Trophoblast cell (in vitro differentiated cells and primary cell): ENCODE data around the gene G0S2.

Source experiments
- DNase-seq, 2 donors: peaks; one replicate each; pipeline ENCODE4 v3.0.0-alpha.2; 2016
- H2AFZ ChIP-seq: 2 replicates; pipeline ENCODE4 v1.6.1; 2013; ENCODE audit warnings: low read length, moderate library complexity, mild to moderate bottlenecking; ENCODE audit not compliant: insufficient read depth, poor library complexity
- H2AK5ac ChIP-seq: 2 replicates; pipeline ENCODE4 v1.6.1; 2013; ENCODE audit warnings: mild to moderate bottlenecking, low read length
- H2BK120ac ChIP-seq: 2 replicates; pipeline ENCODE4 v1.6.1; 2013; ENCODE audit warnings: low read length, mild to moderate bottlenecking, moderate library complexity; ENCODE audit not compliant: insufficient read depth, poor library complexity
- H2BK12ac ChIP-seq: 2 replicates; pipeline ENCODE4 v1.6.1; 2013; ENCODE audit warnings: mild to moderate bottlenecking, low read length, moderate library complexity
- H2BK5ac ChIP-seq: 2 replicates; pipeline ENCODE4 v1.6.1; 2013; ENCODE audit warnings: low read length, low read depth, moderate library complexity, mild to moderate bottlenecking; ENCODE audit not compliant: poor library complexity
- H3K14ac ChIP-seq: 2 replicates; pipeline ENCODE4 v1.6.1; 2013; ENCODE audit warnings: mild to moderate bottlenecking, low read length
- H3K18ac ChIP-seq: 2 replicates; pipeline ENCODE4 v1.6.1; 2013; ENCODE audit warnings: mild to moderate bottlenecking, low read length
- H3K23ac ChIP-seq: 2 replicates; pipeline ENCODE4 v1.6.1; 2013; ENCODE audit warnings: low read length
- H3K27ac ChIP-seq: 2 replicates; pipeline ENCODE4 v1.5.1; 2013; ENCODE audit warnings: low read depth, mild to moderate bottlenecking, inconsistent platforms, low read length, moderate library complexity
- H3K27me3 ChIP-seq: 2 replicates; pipeline ENCODE4 v1.6.1; 2013; ENCODE audit warnings: inconsistent platforms, mild to moderate bottlenecking, low read length, moderate library complexity; ENCODE audit not compliant: insufficient read depth
- H3K36me3 ChIP-seq, 2 experiments: 1 replicate in 1 of 2; 2 replicates in 1 of 2; pipeline ENCODE4 v1.6.1; 2013; ENCODE audit warnings: low read length in 2 of 2, mild to moderate bottlenecking in 2 of 2, moderate library complexity in 1 of 2; ENCODE audit not compliant: insufficient read depth in 2 of 2, control insufficient read depth in 1 of 2
- H3K4ac ChIP-seq: 2 replicates; pipeline ENCODE4 v1.6.1; 2013; ENCODE audit warnings: low read depth, mild to moderate bottlenecking, low read length, moderate library complexity
- H3K4me1 ChIP-seq, 2 experiments: 1 replicate in 1 of 2; 2 replicates in 1 of 2; pipeline ENCODE4 v1.6.1; 2013; ENCODE audit warnings: low read length in 2 of 2, mild to moderate bottlenecking in 2 of 2, moderate library complexity in 1 of 2; ENCODE audit not compliant: insufficient read depth in 2 of 2, control insufficient read depth in 1 of 2
- H3K4me2 ChIP-seq: 2 replicates; pipeline ENCODE4 v1.6.1; 2013; ENCODE audit warnings: inconsistent platforms, mild to moderate bottlenecking, low read length, moderate library complexity
- H3K4me3 ChIP-seq: 2 replicates; pipeline ENCODE4 v1.5.1; 2013; ENCODE audit warnings: mild to moderate bottlenecking, low read depth, low read length, inconsistent platforms
- H3K79me1 ChIP-seq: one replicate; pipeline ENCODE4 v1.6.1; 2013; ENCODE audit warnings: low read length
- H3K79me2 ChIP-seq: 2 replicates; pipeline ENCODE4 v1.6.1; 2013; ENCODE audit warnings: low read length, mild to moderate bottlenecking; ENCODE audit not compliant: control insufficient read depth, insufficient read depth, poor library complexity
- H3K9ac ChIP-seq: 2 replicates; pipeline ENCODE4 v1.6.1; 2013; ENCODE audit warnings: mild to moderate bottlenecking, low read length
- H3K9me3 ChIP-seq: 2 replicates; pipeline ENCODE4 v1.6.1; 2013; ENCODE audit warnings: low read depth, mild to moderate bottlenecking, control low read depth, inconsistent platforms, low read length; ENCODE audit not compliant: insufficient read depth
- H4K12ac ChIP-seq: 2 replicates; pipeline ENCODE4 v1.6.1; 2013; ENCODE audit warnings: low read depth, mild to moderate bottlenecking, low read length, moderate library complexity
- H4K8ac ChIP-seq: 2 replicates; pipeline ENCODE4 v1.6.1; 2013; ENCODE audit warnings: low read depth, mild to moderate bottlenecking, low read length, moderate library complexity
- H4K91ac ChIP-seq: one replicate; pipeline ENCODE4 v1.6.1; 2013; ENCODE audit warnings: low read depth, mild to moderate bottlenecking, low read length, moderate library complexity
- WGBS: extraction: QIAGEN DNeasy Blood & Tissue Kit; methylation state at CpG from one replicate; pipeline ENCODE4 v1.1.7; 2013; ENCODE audit warnings: missing lambda C conversion rate; ENCODE audit not compliant: insufficient read length, insufficient coverage; ENCODE audit errors: extremely low coverage; 5-methylcytosine and 5-hydroxymethylcytosine counted together

The G0S2 gene

GRCh38 chr1:209703834-209704504, 28.8 kb downstream of the G0S2 start:
- Histone ChIP-seq H3K4me3 (no peak overlapping the region), H2BK5ac (no peak overlapping the region), H3K9ac (no peak overlapping the region), H3K9me3 (no peaks in the 10 kb centered on the region), H3K23ac (no peak overlapping the region), H2BK120ac (no peak overlapping the region), H3K4ac (no peak overlapping the region), H3K14ac (no peak overlapping the region), H4K12ac (no peak overlapping the region), H4K91ac (no peak overlapping the region), H3K27me3 (no peaks in the 10 kb centered on the region), H2BK12ac (no peak overlapping the region), H3K4me1 (no peaks in the 10 kb centered on the region), H4K8ac (no peak overlapping the region), H2AFZ (no peak overlapping the region), H3K4me2 (no peak overlapping the region), H3K18ac (no peak overlapping the region), H3K79me2 (no peaks in the 10 kb centered on the region), H2AK5ac (no peak overlapping the region), H3K79me1 (no peaks in the 10 kb centered on the region), H3K36me3 (no peaks in the 10 kb centered on the region), H3K27ac (no peak overlapping the region)
- DNase-seq: no peak
- no CpG with 5 or more reads among the region's 6 CpGs for WGBS

- Histone ChIP-seq H3K23ac (no peak within 1 kb of the TSS), H3K79me2 (no peaks in the 10 kb centered on the region), H3K4me1 (no peaks in the 10 kb centered on the region), H4K91ac (no peak within 1 kb of the TSS), H3K9ac (no peak within 1 kb of the TSS), H4K12ac (no peak within 1 kb of the TSS), H3K79me1 (no peaks in the 10 kb centered on the region), H3K18ac (no peak within 1 kb of the TSS), H3K4me2 (no peak within 1 kb of the TSS), H4K8ac (no peak within 1 kb of the TSS), H2BK5ac (no peak within 1 kb of the TSS), H2AFZ (no peak within 1 kb of the TSS), H3K4ac (no peak within 1 kb of the TSS), H3K9me3 (no peaks in the 10 kb centered on the region), H3K14ac (no peak within 1 kb of the TSS), H2BK120ac (no peak within 1 kb of the TSS), H2AK5ac (no peak within 1 kb of the TSS), H3K27ac (no peak within 1 kb of the TSS), H3K36me3 (no peaks in the 10 kb centered on the region), H2BK12ac (no peak within 1 kb of the TSS), H3K27me3 (no peaks in the 10 kb centered on the region), H3K4me3 (no peak within 1 kb of the TSS)
- peak in 1 of 2 donors; percentile 7 for DNase-seq
- no CpG with 5 or more reads among the region's 6 CpGs for WGBS
Measured at GRCh38 chr1:209704584-209704983, 29.4 kb downstream of the G0S2 start, which contains the start of gene HSD11B1. Gene HSD11B1 (plus strand): TSS chr1:209704846. CDS start chr1:209704943, 97 bp downstream.

- Histone ChIP-seq H3K9ac (no peak overlapping the region), H3K36me3 (no peaks in the 10 kb centered on the region), H4K91ac (no peak overlapping the region), H3K27ac (no peak overlapping the region), H2BK5ac (no peak overlapping the region), H3K27me3 (no peaks in the 10 kb centered on the region), H3K9me3 (no peaks in the 10 kb centered on the region), H3K4ac (no peak overlapping the region), H3K14ac (no peak overlapping the region), H3K18ac (no peak overlapping the region), H3K79me2 (no peaks in the 10 kb centered on the region), H2AFZ (no peak overlapping the region), H2BK12ac (no peak overlapping the region), H3K4me1 (no peaks in the 10 kb centered on the region), H4K12ac (no peak overlapping the region), H4K8ac (no peak overlapping the region), H3K23ac (no peak overlapping the region), H2AK5ac (no peak overlapping the region), H3K79me1 (no peaks in the 10 kb centered on the region), H3K4me3 (no peak overlapping the region), H3K4me2 (no peak overlapping the region), H2BK120ac (no peak overlapping the region)
- no peak for DNase-seq
- WGBS: no CpG with 5 or more reads among the region's 2 CpGs
Measured at GRCh38 chr1:209705033-209705598, 29.9 kb downstream of the G0S2 start.

GRCh38 chr1:209706622-209707021, 31.4 kb downstream of the G0S2 start:
- H2BK5ac ChIP-seq: no peak overlapping the region
- H3K79me2 ChIP-seq: no peaks in the 10 kb centered on the region
- H3K4me3 ChIP-seq: no peak overlapping the region
- no peak overlapping the region for H4K91ac ChIP-seq
- H4K8ac ChIP-seq: no peak overlapping the region
- H2BK120ac ChIP-seq: no peak overlapping the region
- DNase-seq: no peak
- no peak overlapping the region for H4K12ac ChIP-seq
- H2BK12ac ChIP-seq: no peak overlapping the region
- no peak overlapping the region for H3K4me2 ChIP-seq
- H3K23ac ChIP-seq: no peak overlapping the region
- no peak overlapping the region for H3K14ac ChIP-seq
- no peak overlapping the region for H3K4ac ChIP-seq
- no peaks in the 10 kb centered on the region for H3K36me3 ChIP-seq
- H3K9me3 ChIP-seq: no peaks in the 10 kb centered on the region
- H3K27me3 ChIP-seq: no peaks in the 10 kb centered on the region
- no peak overlapping the region for H3K9ac ChIP-seq
- no CpG with 5 or more reads among the region's 3 CpGs for WGBS
- H3K27ac ChIP-seq: no peak overlapping the region
- H3K79me1 ChIP-seq: no peaks in the 10 kb centered on the region
- no peak overlapping the region for H2AFZ ChIP-seq
- no peak overlapping the region for H2AK5ac ChIP-seq
- peaks cover 0 to 3% of the 10 kb centered on the region in 2 experiments for H3K4me1 ChIP-seq
- no peak overlapping the region for H3K18ac ChIP-seq
